HCT116 (cell line): ENCODE data around the gene CPA4. TPM values are rescaled to one million over a fixed set of nuclear protein-coding genes. Genes with fewer than 3 reads are reported as not detected.
"Not testable (repeated sequence)": the region's sequence is repeated elsewhere in the genome, so short reads cannot be mapped to it uniquely, and the experiment has no call there.

ENCODE experiments used
- ATAC-seq: fragments of 200-7000 bp; cut with Tn5 transposase; 2 replicates; pipeline ENCODE4 v1.9.1; 2020; ENCODE audit warnings: mild to moderate bottlenecking, moderate library complexity
- BruUV-seq: library from RNA; stranded (reverse); fragments of 400-500 nt; replicated peaks from 2 replicates; lab custom pipeline; 2021; lab: Mats Ljungman, UMichigan
- CTCF ChIA-PET: fragments of 300-600 bp; sonication (Branson Sonifier 250); formaldehyde crosslinking; loops from one replicate; lab custom pipeline; 2021; ENCODE audit warnings: antibody characterized with exemption; lab: Charles Lee
- POLR2A ChIA-PET: fragments of 300-600, 350-600 bp; sonication (Branson Sonifier 250); formaldehyde crosslinking; loops from one replicate; lab custom pipeline; 2021; ENCODE audit warnings: antibody characterized with exemption; lab: Charles Lee
- RAD21 ChIA-PET, 2 experiments: fragments of 300-600 bp; sonication (Branson Sonifier 250); formaldehyde crosslinking; loops; one replicate each; lab custom pipeline; 2023; ENCODE audit warnings: low total read pairs in 2 of 2; ENCODE audit not compliant: uncharacterized antibody in 2 of 2, unreplicated experiment in 2 of 2, low non-redundant PET in 1 of 2; lab: Charles Lee
- DNase-seq: peaks from one replicate; pipeline ENCODE4 v3.0.0-alpha.2; 2010; ENCODE audit warnings: low read depth, low spot score
- H2AFZ ChIP-seq: fragments of 200-600 bp; shearing (Covaris generic), sonication (generic); 2 replicates; pipeline ENCODE4 v1.6.1; 2017; ENCODE audit warnings: low read depth, mixed run types, mixed read lengths, antibody characterized with exemption, low read length; ENCODE audit not compliant: poor library complexity, severe bottlenecking
- H3K27ac ChIP-seq: 2 replicates; pipeline ENCODE4 v1.5.1; 2012; ENCODE audit warnings: low read depth, low read length
- H3K27me3 ChIP-seq: fragments of 200-600 bp; sonication (generic); 2 replicates; pipeline ENCODE4 v1.6.1; 2016; ENCODE audit warnings: mixed run types, low read length, mixed read lengths; ENCODE audit not compliant: insufficient read depth
- H3K36me3 ChIP-seq, 2 experiments: fragments of 200-500 bp in 1 of 2; fragments of 200-600 bp in 1 of 2; sonication (Bioruptor generic) in 1 of 2; sonication (generic) in 1 of 2; 2 replicates each; pipeline versions ENCODE4 v1.5.1 to v1.6.1; 2014 to 2016; ENCODE audit warnings: low read length in 2 of 2, inconsistent platforms in 1 of 2, mixed read lengths in 1 of 2, mixed run types in 1 of 2; ENCODE audit not compliant: insufficient read depth in 2 of 2, control insufficient read depth in 1 of 2
- H3K4me1 ChIP-seq, 2 experiments: fragments of 200-600 bp in 1 of 2; sonication (generic) in 1 of 2; 2 replicates each; pipeline versions ENCODE4 v1.5.1 to v1.6.1; 2012 to 2017; ENCODE audit warnings: low read length in 2 of 2, inconsistent platforms in 1 of 2, mild to moderate bottlenecking in 1 of 2, mixed read lengths in 1 of 2, mixed run types in 1 of 2, moderate library complexity in 1 of 2; ENCODE audit not compliant: insufficient read depth in 2 of 2, control insufficient read depth in 1 of 2
- H3K4me2 ChIP-seq: fragments of 200-600 bp; sonication (generic); 2 replicates; pipeline ENCODE4 v1.6.1; 2017; ENCODE audit warnings: mixed run types, low read length, mixed read lengths
- H3K4me3 ChIP-seq, 2 experiments: fragments of 200-600 bp in 1 of 2; sonication (generic) in 1 of 2; replicated peaks in 1 of 2; 2 replicates each; pipeline ENCODE4 v1.5.1; 2011 to 2016; ENCODE audit warnings: low read length in 2 of 2, control low read depth in 1 of 2, low read depth in 1 of 2, mild to moderate bottlenecking in 1 of 2, mixed read lengths in 1 of 2, mixed run types in 1 of 2
- H3K79me2 ChIP-seq: fragments of 200-600 bp; sonication (generic); 2 replicates; pipeline ENCODE4 v1.6.1; 2017; ENCODE audit warnings: mild to moderate bottlenecking, mixed run types, low read length, moderate library complexity, mixed read lengths; ENCODE audit not compliant: insufficient read depth
- H3K9ac ChIP-seq: fragments of 200-600 bp; sonication (generic); 2 replicates; pipeline ENCODE4 v1.6.1; 2016; ENCODE audit warnings: low read length, mixed read lengths
- H3K9me2 ChIP-seq: fragments of 200-600 bp; sonication (generic), shearing (Covaris generic); 2 replicates; pipeline ENCODE4 v1.6.1; 2017; ENCODE audit warnings: mixed run types, mild to moderate bottlenecking, moderate library complexity; ENCODE audit not compliant: insufficient read depth
- H3K9me3 ChIP-seq, 2 experiments: fragments of 200-500 bp in 1 of 2; fragments of 200-600 bp in 1 of 2; sonication (Bioruptor generic) in 1 of 2; sonication (generic) in 1 of 2; 2 replicates each; pipeline ENCODE4 v1.6.1; 2014 to 2017; ENCODE audit warnings: low read length in 2 of 2, mixed read lengths in 2 of 2, inconsistent platforms in 1 of 2, low read depth in 1 of 2, mild to moderate bottlenecking in 1 of 2, mixed run types in 1 of 2, moderate library complexity in 1 of 2; ENCODE audit not compliant: control insufficient read depth in 1 of 2, insufficient read depth in 1 of 2
- H4K20me1 ChIP-seq: fragments of 200-600 bp; sonication (generic), shearing (Covaris generic); 2 replicates; pipeline ENCODE4 v1.6.1; 2017; ENCODE audit warnings: mixed run types, mild to moderate bottlenecking, moderate library complexity; ENCODE audit not compliant: insufficient read depth
- CBX3 ChIP-seq: IDR thresholded peaks from 2 replicates; pipeline ENCODE4 v1.6.1; 2012; ENCODE audit warnings: low read depth
- CEBPB ChIP-seq: IDR thresholded peaks from 2 replicates; pipeline ENCODE4 v1.6.1; 2012; ENCODE audit warnings: low read depth
- ELF1 ChIP-seq: IDR thresholded peaks from 2 replicates; pipeline ENCODE4 v1.6.1; 2012; ENCODE audit warnings: low read depth, borderline replicate concordance
- EZH2phosphoT487 ChIP-seq: fragments of 200-600 bp; IDR thresholded peaks from 2 replicates; pipeline ENCODE4 v1.6.1; 2018; ENCODE audit warnings: antibody characterized with exemption, borderline replicate concordance
- FOSL1 ChIP-seq: IDR thresholded peaks from 2 replicates; pipeline ENCODE4 v1.6.1; 2012; ENCODE audit warnings: low read depth
- JUND ChIP-seq: IDR thresholded peaks from 2 replicates; pipeline ENCODE4 v1.6.1; 2012
- POLR2A ChIP-seq: IDR thresholded peaks from 2 replicates; pipeline ENCODE4 v1.7.0; 2011; ENCODE audit warnings: borderline replicate concordance; ENCODE audit not compliant: insufficient read depth, insufficient read length; ENCODE audit errors: extremely low read depth
- POLR2AphosphoS5 ChIP-seq: IDR thresholded peaks from 2 replicates; pipeline ENCODE4 v1.6.1; 2011; ENCODE audit warnings: mild to moderate bottlenecking, low read depth, low read length, moderate library complexity
- RAD21 ChIP-seq: IDR thresholded peaks from 2 replicates; pipeline ENCODE4 v1.6.1; 2012; ENCODE audit warnings: low read depth, mild to moderate bottlenecking
- SIN3A ChIP-seq: IDR thresholded peaks from 2 replicates; pipeline ENCODE4 v1.6.1; 2012; ENCODE audit warnings: low read depth
- SRF ChIP-seq: IDR thresholded peaks from 2 replicates; pipeline ENCODE4 v1.6.1; 2012; ENCODE audit warnings: low read depth
- intact Hi-C: fragments of 100-400 bp; cut with micrococcal nuclease; formaldehyde crosslinking; loops from 2 replicates; pipeline ENCODE4 v1.10.0; 2022
- total RNA-seq: library from RNA; stranded (reverse); gene quantifications from one replicate; pipeline ENCODE4 v1.2.1, GENCODE V29; 2021; ENCODE audit not compliant: unreplicated experiment

The CPA4 gene
- total RNA-seq, 1 experiment from 2014 or later = 38.7 TPM

GRCh38 chr7:130292682-130293257 lies at the start of gene CPA4 (continued):
- TF ChIP-seq ELF1 (no peak; the same call in 1 of the 2 replicates), EZH2phosphoT487 (no peak), FOSL1 (peak; percentile 91), SRF (peak; percentile 71), RAD21 (no peak), POLR2AphosphoS5 (peak; percentile 58; the same call in 1 of the 2 replicates), CBX3 (peak; percentile 89), POLR2A (no peak), CEBPB (peak; percentile 88), SIN3A (peak; percentile 89), JUND (peak; percentile 89)

- CTCF ChIA-PET = interaction anchor here (1.5 to 1.9 kb wide), 2 partner anchors 14 to 514 kb away, joined by 4 to 6 read pairs; no protein-coding TSS in a partner anchor
- H3K4me1 ChIP-seq, H3K36me3 ChIP-seq, H3K4me3 ChIP-seq, H4K20me1 ChIP-seq, BruUV-seq, H2AFZ ChIP-seq, ATAC-seq, DNase-seq, H3K27me3 ChIP-seq, H3K9ac ChIP-seq, H3K27ac ChIP-seq, H3K9me2 ChIP-seq, POLR2A ChIA-PET, H3K9me3 ChIP-seq, RAD21 ChIA-PET, H3K79me2 ChIP-seq, H3K4me2 ChIP-seq: not testable (repeated sequence)
- intact Hi-C loops = loop anchor here (5.0 to 10.0 kb wide), 3 partner anchors 291 to 589 kb away; partner anchors contain the start of gene UBE2H
Measured at GRCh38 chr7:130243486-130243885, 49.5 kb upstream of the CPA4 start.

- H3K27ac ChIP-seq, ATAC-seq, H2AFZ ChIP-seq, H3K4me2 ChIP-seq, H3K9me3 ChIP-seq, H3K4me3 ChIP-seq, H4K20me1 ChIP-seq, H3K4me1 ChIP-seq, CTCF ChIA-PET, RAD21 ChIA-PET, H3K9ac ChIP-seq, H3K79me2 ChIP-seq, H3K36me3 ChIP-seq, POLR2A ChIA-PET, BruUV-seq, H3K27me3 ChIP-seq, H3K9me2 ChIP-seq, DNase-seq: not testable (repeated sequence)
- intact Hi-C loops = loop anchor here (10.0 kb wide), 1 partner anchor 448 kb away; no protein-coding TSS in a partner anchor
Measured at GRCh38 chr7:130246491-130246890, 46.5 kb upstream of the CPA4 start.

- not testable (repeated sequence) for H3K9ac ChIP-seq, H3K4me1 ChIP-seq
Measured at GRCh38 chr7:130248842-130249241, 44.1 kb upstream of the CPA4 start.

More at GRCh38 chr7:130248842-130249241, 44.1 kb upstream of the CPA4 start:
- POLR2A ChIA-PET, H4K20me1 ChIP-seq, H3K9me2 ChIP-seq, H3K9me3 ChIP-seq, H3K4me2 ChIP-seq, H3K27ac ChIP-seq, RAD21 ChIA-PET, CTCF ChIA-PET, H3K79me2 ChIP-seq, BruUV-seq, DNase-seq, H3K36me3 ChIP-seq, H3K4me3 ChIP-seq, H3K27me3 ChIP-seq, H2AFZ ChIP-seq, ATAC-seq: not testable (repeated sequence)
- intact Hi-C loops = loop anchor here (10.0 kb wide), 1 partner anchor 446 kb away; no protein-coding TSS in a partner anchor
